Measurements from ENCODE around the gene MEF2D.

The MEF2D gene

DNA sequence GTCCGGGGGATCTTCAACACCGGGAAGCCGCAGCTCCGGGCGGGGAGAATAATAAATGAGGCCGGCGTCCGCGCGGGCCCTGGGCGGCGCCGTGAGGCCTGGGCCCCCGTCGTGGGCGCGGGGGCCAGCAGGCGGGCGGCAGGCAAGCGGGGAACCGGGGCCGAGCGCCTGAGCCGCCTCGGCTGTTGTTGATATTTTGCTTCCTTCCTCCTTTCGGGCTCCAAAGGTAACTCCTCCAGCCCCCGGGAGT, at the start of gene MEF2D:
Gene MEF2D, minus strand, starts transcription at position 233 of the 250 bp plus-strand sequence. CDS start 17,483 bp downstream, outside the sequence.
- no peak for DNase-seq
- in situ Hi-C loops (cut with MboI; ENCODE audit: low pct_unique_long_range_greater_than_20kb, low sequenced_read_pairs) = no loop called here

DNA sequence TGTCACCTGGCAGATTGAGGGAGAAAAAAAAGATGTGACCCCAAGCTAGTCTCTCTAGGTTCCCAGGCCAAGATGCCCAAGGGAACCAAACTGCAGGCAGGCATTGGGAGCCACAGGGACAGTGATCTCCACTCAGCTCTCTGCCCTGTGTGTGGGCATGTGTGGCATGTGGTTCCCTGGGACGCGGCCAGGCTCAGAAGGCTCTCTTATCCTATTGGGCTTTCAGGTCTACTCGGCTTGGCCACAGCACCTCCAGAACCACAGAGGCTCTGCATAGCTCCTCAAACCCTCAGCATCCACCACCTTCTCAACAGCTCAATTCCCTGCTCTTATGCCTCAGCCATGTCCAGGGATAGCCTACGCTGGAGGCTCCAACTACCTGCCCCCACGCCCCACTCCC, 49.8 kb upstream of the MEF2D start:
- no peak for DNase-seq
- in situ Hi-C loops (cut with MboI; ENCODE audit: low pct_unique_long_range_greater_than_20kb, low sequenced_read_pairs) = no loop called here

DNA sequence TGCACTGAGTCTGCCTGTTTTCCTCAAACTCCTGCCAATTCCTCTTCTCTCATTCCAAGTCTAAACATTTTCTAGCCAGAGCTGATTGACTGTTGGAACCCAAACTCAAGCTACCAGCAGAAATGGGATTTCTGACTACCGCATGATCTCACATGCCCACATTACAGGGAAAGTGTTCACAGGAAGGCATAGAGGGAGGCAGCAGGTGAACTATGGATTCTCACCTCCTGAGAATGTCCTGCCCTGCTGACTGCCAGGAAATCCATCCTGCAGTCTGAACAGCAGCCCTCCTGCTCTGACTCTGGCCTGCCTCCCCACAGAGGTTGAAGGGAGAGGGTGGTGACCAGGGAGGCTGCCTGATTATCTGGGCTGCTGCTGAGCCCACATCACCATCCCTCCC, 49.3 kb upstream of the MEF2D start:
- in situ Hi-C loops (cut with MboI; ENCODE audit: low pct_unique_long_range_greater_than_20kb, low sequenced_read_pairs) = no loop called here

DNA sequence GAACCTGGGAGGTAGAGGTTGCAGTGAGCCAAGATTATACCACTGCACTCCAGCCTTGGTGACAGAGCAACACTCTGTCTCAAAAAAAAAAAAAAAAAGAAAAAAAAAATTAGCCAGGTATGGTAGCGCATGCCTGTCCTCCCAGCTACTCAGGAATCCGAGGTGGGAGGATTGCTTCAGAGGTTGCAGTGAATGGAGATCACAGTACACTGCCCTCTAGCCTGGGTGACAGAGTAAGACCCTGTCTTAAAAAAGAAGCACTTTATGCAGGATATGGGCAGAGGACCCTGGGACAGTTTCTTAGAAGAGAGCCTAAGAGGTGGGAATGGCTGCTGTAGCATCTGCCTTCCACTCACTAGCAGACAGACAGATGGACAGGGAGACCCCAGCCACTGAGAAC, 48.8 kb upstream of the MEF2D start:
- in situ Hi-C loops (cut with MboI; ENCODE audit: low pct_unique_long_range_greater_than_20kb, low sequenced_read_pairs) = no loop called here
- no peak for DNase-seq

More for the DNA sequence above, 49.3 kb upstream of the MEF2D start:
- no peak for DNase-seq

DNA sequence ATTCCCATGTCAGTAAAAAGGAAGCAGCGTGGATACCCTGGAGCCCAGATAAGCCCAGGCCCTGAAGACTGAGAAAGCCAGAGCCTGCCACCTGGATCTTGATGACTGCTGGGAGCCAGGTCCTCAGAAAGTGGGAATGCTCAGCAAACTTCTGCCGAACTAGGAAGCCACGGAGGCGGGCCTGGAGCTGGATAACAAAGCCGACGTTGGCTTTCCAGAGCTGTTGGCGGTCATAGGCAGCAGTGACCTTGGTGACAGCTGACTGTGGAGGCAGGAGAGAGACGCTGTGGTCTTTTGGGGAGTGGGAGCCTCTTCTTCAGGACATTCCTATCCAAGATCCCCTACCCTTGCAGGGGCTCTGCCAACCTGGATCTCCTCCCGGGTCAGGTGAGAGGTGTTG, 47.4 kb upstream of the MEF2D start:
- in situ Hi-C loops (cut with MboI; ENCODE audit: low pct_unique_long_range_greater_than_20kb, low sequenced_read_pairs) = no loop called here
- no peak for DNase-seq

DNA sequence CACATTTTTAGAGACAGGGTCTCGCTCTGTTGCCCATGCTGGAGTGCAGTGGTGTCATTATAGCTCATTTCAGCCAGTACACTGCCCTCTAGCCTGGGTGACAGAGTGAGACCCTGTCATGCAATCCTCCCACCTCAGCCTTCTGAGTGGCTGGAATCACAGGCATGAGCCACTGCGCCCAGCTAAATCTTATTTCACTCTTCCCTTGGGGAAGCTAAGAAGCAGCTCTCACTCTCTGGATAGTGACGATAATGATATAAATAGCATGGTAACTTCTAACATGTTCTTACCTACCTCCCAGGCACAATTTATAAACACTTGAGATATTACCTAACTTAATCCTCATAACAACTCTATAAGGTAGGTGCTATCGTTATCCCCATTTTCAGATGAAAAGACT, 46.9 kb upstream of the MEF2D start:
- no peak for DNase-seq
- in situ Hi-C loops (cut with MboI; ENCODE audit: low pct_unique_long_range_greater_than_20kb, low sequenced_read_pairs) = no loop called here

DNA sequence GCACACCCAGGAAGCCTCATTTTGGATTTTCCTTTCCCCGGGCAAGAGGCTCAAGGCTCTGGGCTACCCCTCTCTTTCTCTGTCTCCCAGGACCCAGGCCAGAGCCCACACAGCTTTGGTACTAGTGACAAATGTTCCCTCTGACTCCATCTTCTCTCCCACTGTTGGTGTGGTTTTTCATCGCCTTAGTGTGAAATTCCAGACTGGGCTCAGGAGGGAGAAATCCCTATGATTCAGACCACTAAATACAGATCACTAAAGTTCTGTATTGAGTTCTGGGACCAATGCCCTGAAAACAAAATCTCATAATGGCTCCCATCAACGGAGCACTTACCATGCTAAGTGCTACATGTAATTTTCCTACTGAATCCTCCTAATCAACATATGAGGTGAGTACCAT, 45.7 kb upstream of the MEF2D start:
- in situ Hi-C loops (cut with MboI; ENCODE audit: low pct_unique_long_range_greater_than_20kb, low sequenced_read_pairs) = no loop called here
- no peak for DNase-seq

DNA sequence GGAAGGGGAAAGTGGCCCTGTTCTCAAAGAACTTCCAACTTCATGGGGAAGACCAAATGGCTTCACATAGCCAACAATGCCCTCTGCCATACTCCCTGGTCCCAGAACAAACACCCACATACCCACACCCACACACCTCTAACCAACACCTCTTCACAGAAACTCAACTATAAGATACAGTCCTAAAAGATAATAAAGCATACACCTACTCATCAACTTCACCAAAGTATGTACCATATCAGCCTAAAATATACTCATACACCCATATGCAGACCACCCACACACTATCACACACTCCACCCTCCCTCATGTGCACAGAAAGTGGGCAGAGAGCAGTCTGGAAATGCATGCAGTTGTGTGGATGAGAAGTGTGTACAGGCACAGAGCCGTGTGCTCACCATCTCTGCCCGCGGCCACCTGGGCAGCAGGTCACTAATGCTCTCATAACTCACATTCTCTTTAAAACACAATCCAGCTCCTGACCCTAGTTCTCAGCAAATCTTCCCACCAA, 44.1 kb upstream of the MEF2D start:
- no peak for DNase-seq
- in situ Hi-C loops (cut with MboI; ENCODE audit: low pct_unique_long_range_greater_than_20kb, low sequenced_read_pairs) = no loop called here

DNA sequence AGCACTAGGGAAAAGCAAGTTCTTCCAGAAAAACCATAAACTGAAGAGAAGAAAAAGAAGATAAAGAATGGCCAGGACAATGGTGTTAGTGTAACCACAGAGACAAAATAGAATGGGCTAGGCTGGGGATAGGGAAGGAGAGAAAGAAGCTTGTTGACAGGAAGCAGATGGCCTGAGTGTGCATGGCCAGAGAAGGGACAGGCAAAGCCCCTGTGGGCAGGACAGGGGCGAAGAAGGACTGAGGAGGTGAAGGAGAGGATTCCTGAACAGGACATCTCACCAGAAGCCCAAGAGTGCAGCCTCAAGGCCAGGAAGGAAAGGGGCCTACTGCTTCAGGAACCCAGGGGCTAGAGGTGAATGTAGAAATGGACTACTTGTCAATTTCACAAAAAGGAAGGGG, 42.5 kb upstream of the MEF2D start:
- in situ Hi-C loops (cut with MboI; ENCODE audit: low pct_unique_long_range_greater_than_20kb, low sequenced_read_pairs) = no loop called here
- DNase-seq = no peak

DNA sequence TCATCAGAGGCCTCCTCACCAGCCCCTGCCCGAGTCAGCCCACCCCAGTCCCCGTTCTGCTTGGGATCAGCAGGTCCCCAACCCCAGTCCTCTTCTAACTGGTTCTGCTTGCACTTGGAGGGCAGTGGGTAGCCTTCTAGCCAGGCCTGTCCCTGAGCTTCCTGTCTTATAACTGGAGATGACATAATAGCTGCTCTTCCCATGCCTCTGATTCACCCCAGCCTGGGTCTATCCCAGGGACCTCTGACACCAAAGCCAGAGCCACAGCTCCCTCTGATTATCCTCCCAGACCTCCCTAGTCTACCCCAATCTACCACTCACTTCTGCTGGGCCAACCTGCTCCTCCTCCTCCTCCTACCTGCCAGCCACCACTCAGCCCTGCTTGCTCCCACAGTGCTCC, 40.4 kb upstream of the MEF2D start:
- in situ Hi-C loops (cut with MboI; ENCODE audit: low pct_unique_long_range_greater_than_20kb, low sequenced_read_pairs) = no loop called here
- no peak for DNase-seq

DNA sequence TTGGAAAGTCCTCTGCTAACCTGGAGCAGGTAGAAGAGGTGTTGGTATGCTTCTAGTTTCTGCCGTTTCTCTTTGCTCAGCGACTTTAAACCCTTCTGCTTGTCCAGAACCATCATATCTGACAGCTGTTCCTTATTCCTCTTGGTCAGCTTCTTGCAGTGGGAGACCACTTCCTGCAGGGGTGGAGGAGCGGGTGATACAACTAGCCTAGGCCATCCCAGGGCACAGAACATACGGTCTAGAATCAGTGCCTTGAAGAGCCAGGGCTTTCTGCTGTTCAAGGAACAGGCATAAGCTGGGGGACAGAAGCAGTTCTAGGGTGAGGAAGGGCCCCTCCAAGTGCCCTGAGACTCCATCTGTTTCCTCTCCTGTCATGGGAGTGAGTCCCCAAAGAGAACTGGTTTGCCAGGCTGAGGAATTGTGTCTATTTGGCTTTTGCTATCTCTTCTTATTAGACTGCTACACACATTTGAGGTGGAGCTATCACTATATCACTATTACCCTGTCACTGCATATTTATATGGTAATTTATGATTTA, 39.3 kb upstream of the MEF2D start:
- no peak for DNase-seq
- in situ Hi-C loops (cut with MboI; ENCODE audit: low pct_unique_long_range_greater_than_20kb, low sequenced_read_pairs) = no loop called here

DNA sequence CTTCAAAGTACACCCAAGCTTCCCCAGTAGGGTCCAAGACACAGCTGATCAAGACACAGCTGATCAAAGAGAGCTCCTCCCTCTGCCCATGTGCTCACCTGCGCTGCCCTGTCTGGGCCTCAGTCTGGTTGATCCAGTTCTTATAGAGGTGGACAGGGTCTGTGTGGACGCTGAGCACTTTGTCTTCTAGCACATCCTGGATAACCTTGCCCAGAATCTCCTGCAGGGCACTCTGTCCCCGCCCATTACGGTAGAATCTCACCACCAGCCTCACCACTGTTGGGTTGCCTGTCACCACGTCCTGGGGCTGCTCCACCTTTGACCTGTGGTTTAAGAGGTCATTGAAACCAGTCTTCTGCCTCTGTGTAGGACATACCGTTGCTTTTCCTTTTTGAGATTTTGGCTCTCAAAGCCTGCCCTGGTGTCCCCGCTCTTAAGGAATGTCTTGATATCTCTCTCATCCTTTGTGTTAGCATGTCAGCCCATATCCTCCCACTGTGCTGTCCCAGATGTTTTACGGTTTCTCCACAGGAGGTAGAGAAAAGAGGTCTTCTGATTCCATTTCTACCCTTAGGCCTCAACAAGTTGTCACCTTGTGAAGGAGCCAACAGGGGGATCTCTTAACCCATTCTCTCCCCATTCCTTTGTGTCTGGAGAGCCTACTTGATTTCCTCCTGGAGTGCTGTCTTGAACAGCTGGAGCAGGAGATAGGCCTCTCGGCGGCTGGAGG, 38.3 kb upstream of the MEF2D start:
- in situ Hi-C loops (cut with MboI; ENCODE audit: low pct_unique_long_range_greater_than_20kb, low sequenced_read_pairs) = no loop called here
- no peak for DNase-seq

DNA sequence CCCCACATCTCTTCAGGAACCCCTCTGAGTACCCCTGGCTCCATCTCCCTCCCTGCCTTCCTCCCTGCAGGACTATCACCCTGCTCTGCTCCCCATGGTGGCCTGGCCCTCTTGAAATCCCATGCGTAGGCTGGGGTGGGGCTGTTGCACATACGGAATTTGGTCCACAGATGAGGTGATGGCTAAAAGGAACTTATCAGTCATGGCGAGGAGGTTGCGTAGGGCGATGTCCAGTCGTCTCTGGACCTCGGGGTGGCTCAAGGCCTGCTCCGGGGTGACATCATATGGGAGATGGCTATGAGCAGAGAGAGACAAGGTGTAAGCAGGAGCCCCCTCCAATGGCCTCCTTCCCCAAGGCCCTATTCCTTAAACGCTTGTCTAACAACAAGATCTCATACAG, 36.5 kb upstream of the MEF2D start:
- in situ Hi-C loops (cut with MboI; ENCODE audit: low pct_unique_long_range_greater_than_20kb, low sequenced_read_pairs) = no loop called here
- no peak for DNase-seq

DNA sequence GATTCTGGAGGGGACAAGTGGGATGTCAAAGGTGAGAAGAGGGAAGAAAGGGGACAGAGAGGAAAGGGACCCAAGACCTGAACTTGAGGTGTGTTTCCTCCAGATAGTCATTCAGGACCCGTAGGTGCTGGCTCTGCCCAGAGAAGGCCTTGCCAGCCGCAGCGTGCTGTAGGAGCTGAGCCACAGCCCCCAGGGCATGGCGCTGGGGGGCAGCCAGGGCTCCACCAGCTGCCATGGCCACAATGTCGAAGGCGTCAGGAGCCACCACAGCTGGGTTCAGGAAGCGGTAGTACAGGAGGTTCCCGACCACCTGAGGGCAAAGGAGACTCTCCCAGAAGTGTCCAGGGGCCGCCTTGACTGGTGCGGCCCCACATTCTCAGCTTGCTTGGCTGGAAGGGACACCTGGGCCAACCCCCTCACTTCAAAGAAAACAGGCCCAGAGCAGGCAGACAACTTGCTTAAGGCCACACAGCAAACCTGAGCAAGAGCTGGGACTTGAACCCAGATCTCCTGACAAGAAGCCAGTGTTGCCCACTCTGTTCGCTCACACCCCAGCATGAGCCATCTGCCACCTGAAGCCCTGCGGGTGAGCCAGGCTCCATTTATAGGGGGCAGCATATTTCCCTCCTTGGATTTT, 34.0 kb upstream of the MEF2D start:
- in situ Hi-C loops (cut with MboI; ENCODE audit: low pct_unique_long_range_greater_than_20kb, low sequenced_read_pairs) = no loop called here

DNA sequence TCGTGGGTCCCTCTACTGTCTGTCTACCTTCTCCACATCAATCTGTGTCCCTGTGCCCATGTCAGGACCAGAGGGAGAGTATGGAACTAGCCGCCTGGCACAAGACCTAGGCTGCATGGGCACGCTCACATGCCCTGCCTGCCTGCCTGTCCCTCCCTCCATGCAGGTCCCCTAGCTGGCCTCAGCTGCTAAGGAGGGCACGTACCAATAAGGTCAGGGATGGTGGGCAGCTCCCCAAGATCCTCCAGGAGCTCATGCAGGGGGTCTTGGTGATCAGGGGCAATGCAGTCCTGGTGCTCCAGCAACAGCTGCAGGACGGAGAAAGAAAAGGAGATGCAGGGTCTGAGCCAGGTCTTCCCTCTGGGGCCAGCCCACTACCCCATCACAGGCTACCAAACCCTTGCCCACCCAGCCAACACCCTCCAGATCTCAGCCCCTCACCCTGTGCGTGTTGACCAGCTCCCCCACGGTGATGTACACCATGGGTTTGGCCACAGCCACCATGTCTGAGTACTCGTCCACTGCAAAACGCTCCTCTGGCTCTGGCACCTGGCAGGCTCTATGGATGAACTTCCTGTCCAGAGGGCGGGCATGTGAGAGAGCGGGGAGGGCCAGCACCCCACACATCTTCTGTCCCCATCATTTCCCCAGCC, 33.1 kb upstream of the MEF2D start:
- no peak for DNase-seq
- in situ Hi-C loops (cut with MboI; ENCODE audit: low pct_unique_long_range_greater_than_20kb, low sequenced_read_pairs) = no loop called here

More for the DNA sequence above, 34.0 kb upstream of the MEF2D start:
- DNase-seq = no peak

DNA sequence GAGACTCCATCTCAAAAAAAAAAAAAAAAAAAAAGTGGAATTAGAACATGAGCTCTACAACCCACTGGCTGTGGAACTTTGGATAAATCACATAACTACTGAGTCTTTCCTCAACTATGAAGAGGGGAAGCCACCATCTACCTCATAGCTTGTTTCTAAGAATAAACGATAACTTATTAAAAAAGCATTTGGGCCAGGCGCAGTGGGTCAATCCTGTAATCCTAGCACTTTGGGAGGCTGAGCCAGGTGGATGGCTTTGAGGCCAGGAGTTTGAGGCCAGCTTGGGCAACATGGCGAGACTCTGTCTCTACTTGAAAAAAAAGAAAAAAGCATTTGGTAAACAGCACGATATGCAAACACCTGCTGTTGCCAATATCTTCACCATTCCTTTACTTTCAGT, 31.8 kb upstream of the MEF2D start:
- no peak for DNase-seq
- in situ Hi-C loops (cut with MboI; ENCODE audit: low pct_unique_long_range_greater_than_20kb, low sequenced_read_pairs) = no loop called here

DNA sequence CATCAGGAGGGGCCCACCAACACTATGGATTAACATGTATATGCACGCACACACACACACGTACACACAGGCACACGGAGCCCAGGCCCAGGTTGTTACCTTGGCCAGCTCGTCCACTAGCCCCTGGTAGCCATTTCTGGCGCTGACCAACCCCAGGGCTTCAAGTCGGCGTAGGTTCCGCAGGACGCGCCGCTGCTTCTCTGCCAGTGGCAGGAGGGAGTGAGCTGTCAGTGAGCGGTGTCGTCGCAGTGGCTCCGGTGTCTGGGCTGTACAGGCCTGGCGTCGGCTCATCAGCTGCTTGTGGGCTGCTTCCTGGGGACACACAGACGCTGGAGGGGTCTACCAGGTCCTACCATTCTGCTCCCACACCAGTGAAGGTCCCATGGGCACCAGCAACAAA, 29.4 kb upstream of the MEF2D start:
- no peak for DNase-seq
- in situ Hi-C loops (cut with MboI; ENCODE audit: low pct_unique_long_range_greater_than_20kb, low sequenced_read_pairs) = no loop called here

DNA sequence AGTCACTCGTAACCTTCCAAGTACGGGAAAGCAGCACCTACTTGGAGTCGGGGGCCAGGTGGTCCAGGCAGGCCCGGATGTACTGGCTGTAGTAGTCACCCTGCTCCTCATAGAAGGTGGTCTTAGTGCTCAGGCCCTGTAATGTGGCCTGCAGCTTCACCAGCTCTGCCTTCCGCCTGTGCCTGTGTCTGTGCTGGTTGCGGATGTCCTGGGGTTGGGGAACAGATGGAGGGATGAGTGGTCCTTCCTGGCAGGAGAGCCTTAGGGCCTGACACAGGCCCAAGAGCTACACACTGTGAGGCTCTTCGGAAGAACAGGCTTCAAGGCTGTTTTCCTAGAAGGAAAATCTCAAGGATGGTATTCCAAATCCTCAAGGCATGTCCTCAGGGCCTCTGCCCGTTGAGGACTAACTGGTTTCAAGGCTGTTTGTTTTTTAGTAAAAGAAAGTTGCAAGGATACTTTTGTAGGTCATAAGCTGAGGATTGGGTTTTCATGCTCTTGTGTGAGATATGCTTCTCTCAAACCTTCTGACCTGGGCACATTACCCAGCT, 28.4 kb upstream of the MEF2D start:
- DNase-seq = no peak
- in situ Hi-C loops (cut with MboI; ENCODE audit: low pct_unique_long_range_greater_than_20kb, low sequenced_read_pairs) = no loop called here

DNA sequence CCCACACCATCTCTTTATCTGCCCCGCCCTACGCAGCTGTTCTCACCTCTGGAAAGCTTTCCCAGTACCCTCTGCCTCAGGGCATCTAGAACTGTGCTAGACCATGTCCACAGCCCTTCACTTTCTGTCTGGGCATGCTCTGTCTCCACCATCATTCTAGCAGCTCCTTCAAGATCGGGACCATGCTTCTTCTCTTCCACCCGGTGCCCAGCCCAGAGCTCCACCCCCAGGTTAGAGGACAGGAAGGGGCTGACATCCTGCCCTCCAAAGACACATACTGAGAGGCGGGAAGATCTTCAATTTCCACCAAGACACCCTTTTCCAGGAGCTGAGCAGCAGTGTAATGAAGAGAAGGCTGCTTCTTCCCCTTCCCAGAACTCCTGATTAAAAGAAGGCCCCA, 27.7 kb upstream of the MEF2D start:
- in situ Hi-C loops (cut with MboI; ENCODE audit: low pct_unique_long_range_greater_than_20kb, low sequenced_read_pairs) = no loop called here
- no peak for DNase-seq

DNA sequence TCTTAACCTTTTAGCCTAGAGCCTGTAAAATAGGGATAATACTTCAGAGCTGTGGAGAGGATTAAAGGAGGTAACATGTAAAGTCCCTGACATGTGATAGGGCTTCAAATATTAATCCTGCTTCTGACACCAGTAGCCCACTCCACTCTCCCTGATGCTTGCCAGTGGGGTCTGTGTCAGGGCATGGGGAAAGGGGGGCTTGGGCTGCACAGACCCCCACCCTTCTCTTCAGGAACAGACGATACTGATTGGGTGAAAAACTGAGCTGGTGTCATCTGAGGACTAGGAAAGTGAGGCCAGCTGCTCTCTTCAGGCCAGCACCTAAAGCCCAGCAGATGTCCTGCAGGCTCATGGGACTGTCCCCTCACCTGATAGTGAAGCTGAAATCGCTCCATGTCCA, 27.0 kb upstream of the MEF2D start:
- DNase-seq = no peak
- in situ Hi-C loops (cut with MboI; ENCODE audit: low pct_unique_long_range_greater_than_20kb, low sequenced_read_pairs) = no loop called here

Data from KBM-7 (cell line).